Hepatocyte (in vitro differentiated cells): ENCODE data around the gene SSBP3. TPM values are rescaled to one million over a fixed set of nuclear protein-coding genes. Genes with fewer than 3 reads are reported as not detected.
A peak's percentile ranks its signal among the peaks of the same experiment; 100 is the strongest.

Source experiments
- DNase-seq: peaks from one replicate; pipeline ENCODE4 v3.0.0-alpha.2; 2016; ENCODE audit warnings: low spot score
- H2AFZ ChIP-seq: fragments of 200-600 bp; sonication (generic); 2 replicates; pipeline ENCODE4 v1.6.0; 2016; ENCODE audit warnings: antibody characterized with exemption, mild to moderate bottlenecking
- H3K27ac ChIP-seq: fragments of 200-600 bp; sonication (generic); 2 replicates; pipeline ENCODE4 v1.5.1; 2016; ENCODE audit warnings: mild to moderate bottlenecking
- H3K27me3 ChIP-seq: fragments of 200-600 bp; sonication (generic); 2 replicates; pipeline ENCODE4 v1.6.1; 2016
- H3K36me3 ChIP-seq: fragments of 200-600 bp; sonication (generic); replicated peaks from 2 replicates; pipeline ENCODE4 v1.5.1; 2016; ENCODE audit warnings: low read depth; ENCODE audit not compliant: insufficient read depth
- H3K4me1 ChIP-seq: fragments of 200-600 bp; sonication (generic); 2 replicates; pipeline ENCODE4 v1.5.1; 2016; ENCODE audit warnings: mild to moderate bottlenecking, moderate library complexity; ENCODE audit not compliant: insufficient read depth
- H3K4me2 ChIP-seq: fragments of 200-600 bp; sonication (generic); 2 replicates; pipeline ENCODE4 v1.6.0; 2016
- H3K4me3 ChIP-seq: fragments of 200-600 bp; sonication (generic); 2 replicates; pipeline ENCODE4 v1.5.1; 2016; ENCODE audit warnings: mild to moderate bottlenecking
- H3K79me2 ChIP-seq: fragments of 200-600 bp; sonication (generic); 2 replicates; pipeline ENCODE4 v1.6.0; 2017; ENCODE audit warnings: mild to moderate bottlenecking
- H3K9me2 ChIP-seq: fragments of 200-600 bp; sonication (generic); replicated peaks from 2 replicates; pipeline ENCODE4 v1.6.0; 2017; ENCODE audit warnings: mild to moderate bottlenecking; ENCODE audit not compliant: insufficient read depth
- H3K9me3 ChIP-seq: fragments of 200-600 bp; sonication (generic); 2 replicates; pipeline ENCODE4 v1.5.1; 2016; ENCODE audit warnings: low read depth, mild to moderate bottlenecking
- H4K20me1 ChIP-seq: fragments of 200-600 bp; sonication (generic); 2 replicates; pipeline ENCODE4 v1.6.0; 2016; ENCODE audit warnings: mild to moderate bottlenecking; ENCODE audit not compliant: insufficient read depth, poor library complexity, severe bottlenecking
- EZH2 ChIP-seq: fragments of 200-600 bp; sonication (generic); IDR thresholded peaks from 2 replicates; pipeline ENCODE4 v1.6.1; 2016; ENCODE audit warnings: antibody characterized with exemption, mild to moderate bottlenecking, borderline replicate concordance
- EZH2phosphoT487 ChIP-seq: fragments of 200-600 bp; sonication (generic); IDR thresholded peaks from one replicate; pipeline ENCODE4 v1.6.1; 2018; ENCODE audit warnings: antibody characterized with exemption, mild to moderate bottlenecking, low read depth, moderate library complexity; ENCODE audit not compliant: unreplicated experiment, severe bottlenecking
- WGBS: methylation state at CpG from one replicate; pipeline ENCODE4 v1.1.6; 2016; ENCODE audit warnings: low lambda C conversion rate; ENCODE audit errors: missing lambda C conversion rate; 5-methylcytosine and 5-hydroxymethylcytosine counted together
- polyA plus RNA-seq: library from polyadenylated mRNA; unstranded; fragments of >200 nt; fragmentation: Nextera tagmentation; extraction: Ambion mirVana; gene quantifications from 2 replicates; pipeline ENCODE4 v1.2.1, GENCODE V29; 2016
- total RNA-seq: library from RNA; depleted of rRNA; stranded (reverse); fragments of >200 nt; gene quantifications from 2 replicates; pipeline ENCODE4 v1.2.3, GENCODE V29; 2014
- TF ChIP-seq, protein P1 (sequence below): fragments of 200-600 bp; sonication (generic); IDR thresholded peaks from 2 replicates; pipeline ENCODE4 v1.5.1; 2016; ENCODE audit warnings: antibody characterized with exemption, mild to moderate bottlenecking; ENCODE audit not compliant: poor library complexity

Gene SSBP3
- total and polyA plus RNA-seq, 2 experiments from 2014 or later: 25.8 to 47.2 TPM

GRCh38 chr1:54341763-54342162 is 64.4 kb downstream of the SSBP3 start:
- H3K27ac ChIP-seq: no peak overlapping the region
- no peak overlapping the region for H3K4me2 ChIP-seq
- TF ChIP-seq, protein P1, sequence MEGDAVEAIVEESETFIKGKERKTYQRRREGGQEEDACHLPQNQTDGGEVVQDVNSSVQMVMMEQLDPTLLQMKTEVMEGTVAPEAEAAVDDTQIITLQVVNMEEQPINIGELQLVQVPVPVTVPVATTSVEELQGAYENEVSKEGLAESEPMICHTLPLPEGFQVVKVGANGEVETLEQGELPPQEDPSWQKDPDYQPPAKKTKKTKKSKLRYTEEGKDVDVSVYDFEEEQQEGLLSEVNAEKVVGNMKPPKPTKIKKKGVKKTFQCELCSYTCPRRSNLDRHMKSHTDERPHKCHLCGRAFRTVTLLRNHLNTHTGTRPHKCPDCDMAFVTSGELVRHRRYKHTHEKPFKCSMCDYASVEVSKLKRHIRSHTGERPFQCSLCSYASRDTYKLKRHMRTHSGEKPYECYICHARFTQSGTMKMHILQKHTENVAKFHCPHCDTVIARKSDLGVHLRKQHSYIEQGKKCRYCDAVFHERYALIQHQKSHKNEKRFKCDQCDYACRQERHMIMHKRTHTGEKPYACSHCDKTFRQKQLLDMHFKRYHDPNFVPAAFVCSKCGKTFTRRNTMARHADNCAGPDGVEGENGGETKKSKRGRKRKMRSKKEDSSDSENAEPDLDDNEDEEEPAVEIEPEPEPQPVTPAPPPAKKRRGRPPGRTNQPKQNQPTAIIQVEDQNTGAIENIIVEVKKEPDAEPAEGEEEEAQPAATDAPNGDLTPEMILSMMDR: no peak
- no peak for TF ChIP-seq EZH2
- no peak for TF ChIP-seq EZH2phosphoT487
- H2AFZ ChIP-seq: no peak overlapping the region
- peaks cover 24% of the 10 kb centered on the region for H4K20me1 ChIP-seq
- peaks cover 100% of the 10 kb centered on the region for H3K79me2 ChIP-seq
- 96% methylated on average over 9 of the region's 9 CpGs for WGBS
- H3K9me3 ChIP-seq: no peaks in the 10 kb centered on the region
- no peaks in the 10 kb centered on the region for H3K27me3 ChIP-seq
- no peak for DNase-seq
- peaks cover 28% of the 10 kb centered on the region for H3K4me1 ChIP-seq
- no peak overlapping the region for H3K4me3 ChIP-seq
- no peaks in the 10 kb centered on the region for H3K36me3 ChIP-seq
- H3K9me2 ChIP-seq: no peaks in the 10 kb centered on the region

DNA sequence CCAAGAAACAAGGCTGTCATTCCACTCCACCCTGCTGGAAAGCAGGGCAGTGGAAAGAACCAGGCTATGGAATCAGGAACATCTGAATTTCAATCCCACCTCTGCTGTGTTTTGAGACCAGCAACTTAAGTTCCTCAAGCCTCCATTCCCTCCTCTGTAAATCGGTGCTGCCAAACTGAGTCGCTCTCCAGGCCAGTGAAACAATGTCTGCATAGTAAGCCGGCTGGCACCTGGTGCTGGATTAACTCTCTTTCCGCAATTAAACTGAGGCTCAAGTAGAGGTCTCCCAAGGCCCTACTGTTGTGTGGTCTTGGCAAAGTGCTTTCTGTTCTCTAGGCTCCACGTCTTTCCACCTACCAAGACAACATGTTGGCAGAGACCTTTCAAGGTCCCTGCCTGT is 65.3 kb downstream of the SSBP3 start:
- Histone ChIP-seq H3K36me3 (no peaks in the 10 kb centered on the region), H3K9me3 (no peaks in the 10 kb centered on the region), H3K27me3 (no peaks in the 10 kb centered on the region), H3K9me2 (no peaks in the 10 kb centered on the region), H2AFZ (no peak overlapping the region), H3K4me1 (peaks cover 37% of the 10 kb centered on the region), H4K20me1 (peaks cover 23% of the 10 kb centered on the region), H3K79me2 (peaks cover 100% of the 10 kb centered on the region), H3K4me2 (no peak overlapping the region), H3K4me3 (no peak overlapping the region), H3K27ac (no peak overlapping the region)
- no peak for DNase-seq
- TF ChIP-seq EZH2phosphoT487 (no peak), EZH2 (no peak)
- TF ChIP-seq, protein P1: no peak
- 78% methylated on average over 5 of the region's 5 CpGs for WGBS

DNA sequence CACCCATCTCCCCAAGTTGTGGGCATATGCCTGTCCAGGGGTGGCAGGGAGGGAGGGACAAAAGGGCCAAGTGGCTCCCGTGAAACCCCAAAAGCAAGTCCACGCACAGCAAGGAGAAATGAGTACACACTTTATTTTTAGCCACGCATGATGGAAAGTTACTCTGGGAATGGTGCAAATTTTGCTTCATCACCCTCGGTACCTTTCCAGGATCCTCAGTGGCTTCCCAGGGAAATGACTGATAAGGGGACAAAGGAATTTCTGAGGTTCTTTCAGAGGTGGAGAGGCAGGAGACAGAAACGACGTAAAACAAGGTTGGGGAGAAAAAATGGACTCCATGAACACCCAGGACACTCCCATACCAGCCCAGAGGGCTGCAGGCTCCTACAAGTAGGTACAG is 65.8 kb downstream of the SSBP3 start:
- Histone ChIP-seq H3K9me3 (no peaks in the 10 kb centered on the region), H3K9me2 (no peaks in the 10 kb centered on the region), H3K27me3 (no peaks in the 10 kb centered on the region), H4K20me1 (peaks cover 21% of the 10 kb centered on the region), H3K36me3 (no peaks in the 10 kb centered on the region), H3K79me2 (peaks cover 95% of the 10 kb centered on the region), H3K4me1 (peaks cover 41% of the 10 kb centered on the region), H3K4me3 (no peak overlapping the region), H3K4me2 (no peak overlapping the region), H3K27ac (no peak overlapping the region), H2AFZ (no peak overlapping the region)
- WGBS: 82% methylated on average over 6 of the region's 6 CpGs
- DNase-seq: no peak
- TF ChIP-seq, protein P1: no peak

DNA sequence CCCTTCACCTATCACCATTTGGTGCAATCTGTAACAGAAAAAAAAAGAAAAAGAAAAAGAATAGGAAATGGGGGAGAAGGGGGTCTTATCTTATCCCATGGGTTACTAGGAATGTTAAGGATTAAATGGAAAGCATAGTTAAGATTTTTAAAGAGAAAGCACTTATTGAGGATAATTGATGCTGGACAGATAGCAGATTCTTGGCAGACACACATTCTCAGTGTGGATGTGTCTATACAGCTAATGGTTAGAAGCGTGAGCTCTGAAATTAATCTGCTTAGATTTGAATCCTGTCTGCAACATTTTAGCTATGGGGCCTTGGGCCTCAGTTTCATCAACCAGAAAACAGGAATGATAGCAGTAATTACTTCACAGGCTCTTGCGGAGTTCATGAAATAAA is 67.1 kb downstream of the SSBP3 start:
- WGBS: 71% methylated on average over 2 of the region's 2 CpGs
- TF ChIP-seq EZH2phosphoT487: no peak
- TF ChIP-seq, protein P1: no peak
- no peak for TF ChIP-seq EZH2
- Histone ChIP-seq H3K79me2 (peaks cover 87% of the 10 kb centered on the region), H3K36me3 (no peaks in the 10 kb centered on the region), H3K4me3 (no peak overlapping the region), H2AFZ (no peak overlapping the region), H3K27ac (peak overlapping the region; percentile 60), H3K9me2 (no peaks in the 10 kb centered on the region), H4K20me1 (peaks cover 16% of the 10 kb centered on the region), H3K9me3 (no peaks in the 10 kb centered on the region), H3K4me1 (peaks cover 51% of the 10 kb centered on the region), H3K27me3 (no peaks in the 10 kb centered on the region), H3K4me2 (no peak overlapping the region)
- no peak for DNase-seq
